HG02798 (cell line): ENCODE measurements around the gene DMRT1.
"Not testable (repeated sequence)": the region's sequence is repeated elsewhere in the genome, so short reads cannot be mapped to it uniquely, and the experiment has no call there.

Experiments
- ATAC-seq: cut with Tn5 transposase; IDR thresholded peaks from one replicate; pipeline ENCODE4 v1.9.1; 2021; ENCODE audit warnings: mild to moderate bottlenecking; ENCODE audit not compliant: unreplicated experiment, poor library complexity

DMRT1 gene

GRCh38 chr9:982394-983230 lies 141.1 kb downstream of the DMRT1 start:
- ATAC-seq, result no peak

- ATAC-seq, result peak; percentile 57
These were observed 152.5 kb downstream of the DMRT1 start for GRCh38 chr9:994005-994404.

- ATAC-seq, result no peak
These were observed 153.7 kb downstream of the DMRT1 start for GRCh38 chr9:995192-995591.

- ATAC-seq, result no peak
These were observed 154.3 kb downstream of the DMRT1 start for GRCh38 chr9:995781-996180.

- ATAC-seq, result not testable (repeated sequence)
These were observed 157.0 kb downstream of the DMRT1 start for GRCh38 chr9:998299-999110.

GRCh38 chr9:1001838-1002237 lies 160.3 kb downstream of the DMRT1 start:
- ATAC-seq, result no peak

- no peak for ATAC-seq
These were observed 161.2 kb downstream of the DMRT1 start for GRCh38 chr9:1002678-1003077.

- ATAC-seq, result peak; percentile 40
These were observed 163.7 kb downstream of the DMRT1 start for GRCh38 chr9:1005043-1005667.

- no peak for ATAC-seq
These were observed 165.8 kb downstream of the DMRT1 start for GRCh38 chr9:1007312-1007711.

- no peak for ATAC-seq
These were observed 166.7 kb downstream of the DMRT1 start for GRCh38 chr9:1008216-1008615.

GRCh38 chr9:1009101-1009707 lies 167.7 kb downstream of the DMRT1 start:
- ATAC-seq, result peak; percentile 95

GRCh38 chr9:1013021-1013420 lies 171.5 kb downstream of the DMRT1 start:
- ATAC-seq, result no peak

- no peak for ATAC-seq
These were observed 172.7 kb downstream of the DMRT1 start for GRCh38 chr9:1014225-1014624.

GRCh38 chr9:1014640-1015039 lies 173.1 kb downstream of the DMRT1 start:
- ATAC-seq, result no peak

- ATAC-seq, result no peak
These were observed 176.6 kb downstream of the DMRT1 start for GRCh38 chr9:1018121-1018520.
